ENCODE data around the gene TINAGL1.

DNA sequence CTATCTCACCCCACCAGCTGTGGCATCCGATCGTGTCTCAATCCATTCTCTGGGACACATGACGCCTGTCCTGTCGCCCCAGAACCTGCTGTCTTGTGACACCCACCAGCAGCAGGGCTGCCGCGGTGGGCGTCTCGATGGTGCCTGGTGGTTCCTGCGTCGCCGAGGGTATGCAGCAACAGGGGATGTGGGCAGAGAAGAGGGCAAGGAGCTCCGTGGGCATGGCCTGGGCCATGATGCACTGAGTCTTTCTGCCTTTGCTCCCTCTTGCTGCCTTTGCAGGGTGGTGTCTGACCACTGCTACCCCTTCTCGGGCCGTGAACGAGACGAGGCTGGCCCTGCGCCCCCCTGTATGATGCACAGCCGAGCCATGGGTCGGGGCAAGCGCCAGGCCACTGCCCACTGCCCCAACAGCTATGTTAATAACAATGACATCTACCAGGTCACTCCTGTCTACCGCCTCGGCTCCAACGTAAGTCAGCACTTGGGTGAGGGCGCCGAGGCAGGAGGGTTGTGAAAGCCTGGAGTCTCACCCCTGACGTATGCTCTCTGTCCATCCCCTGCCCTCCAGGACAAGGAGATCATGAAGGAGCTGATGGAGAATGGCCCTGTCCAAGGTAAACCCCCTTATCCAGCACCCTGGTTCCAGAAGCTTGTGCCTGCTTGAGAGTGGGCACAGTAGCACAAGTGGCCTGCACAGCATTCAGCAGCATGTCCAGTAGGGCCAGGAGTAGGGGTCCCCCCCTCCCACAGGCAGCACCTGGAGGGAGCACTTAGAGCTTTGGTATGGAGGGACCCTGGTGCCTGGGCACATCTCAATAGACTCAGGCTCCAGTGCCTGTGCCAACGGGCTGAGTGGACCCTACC lies 8.8 kb downstream of the TINAGL1 start:
- TF ChIP-seq EZH2 (IDR thresholded peaks at IDR 0.05) (no peak), POLR2AphosphoS5 (IDR thresholded peaks at IDR 0.05; ENCODE audit: borderline replicate concordance, low read depth, low read length) (no peak)
